Neural cell (in vitro differentiated cells): ENCODE measurements around the gene CACNA1A. TPM values are rescaled to one million over a fixed set of nuclear protein-coding genes. Genes with fewer than 3 reads are reported as not detected.

Experiments
- H2AFZ ChIP-seq: fragments of 200-600, 300-800 bp; sonication (generic), shearing (Covaris generic); 2 replicates; pipeline ENCODE4 v1.6.0; 2014; ENCODE audit warnings: low read depth, mild to moderate bottlenecking, antibody characterized with exemption, low read length, moderate library complexity
- H3F3A ChIP-seq: fragments of 200-600 bp; shearing (Covaris generic); 2 replicates; pipeline ENCODE4 v1.6.1; 2016; ENCODE audit warnings: mild to moderate bottlenecking, moderate library complexity, mixed read lengths, antibody characterized with exemption, low read length; ENCODE audit not compliant: insufficient read depth, poor library complexity, severe bottlenecking
- H3K27ac ChIP-seq: fragments of 200-600, 300-800 bp; sonication (generic), shearing (Covaris generic); 2 replicates; pipeline ENCODE4 v1.5.1; 2014; ENCODE audit warnings: mild to moderate bottlenecking, low read length, moderate library complexity
- H3K27me3 ChIP-seq: fragments of 300-800, 200-600 bp; sonication (generic), shearing (Covaris generic); 2 replicates; pipeline ENCODE4 v1.6.0; 2014; ENCODE audit warnings: mild to moderate bottlenecking, low read depth, low read length, moderate library complexity; ENCODE audit not compliant: insufficient read depth
- H3K36me3 ChIP-seq: fragments of 300-800, 200-600 bp; sonication (generic), shearing (Covaris generic); 2 replicates; pipeline ENCODE4 v1.5.1; 2014; ENCODE audit warnings: mild to moderate bottlenecking, antibody characterized with exemption, low read length, moderate library complexity; ENCODE audit not compliant: insufficient read depth
- H3K4me2 ChIP-seq: fragments of 300-800, 200-600 bp; sonication (generic), shearing (Covaris generic); 2 replicates; pipeline ENCODE4 v1.6.0; 2014; ENCODE audit warnings: mild to moderate bottlenecking, low read length
- H3K4me3 ChIP-seq: fragments of 300-800, 200-600 bp; sonication (generic), shearing (Covaris generic); 2 replicates; pipeline ENCODE4 v1.5.1; 2014; ENCODE audit warnings: mild to moderate bottlenecking, low read length, moderate library complexity
- H3K79me2 ChIP-seq: fragments of 200-600 bp; shearing (Covaris generic); replicated peaks from 2 replicates; pipeline ENCODE4 v1.6.0; 2014; ENCODE audit warnings: mild to moderate bottlenecking, low read length, moderate library complexity; ENCODE audit not compliant: insufficient read depth
- H3K9ac ChIP-seq: fragments of 300-800, 200-600 bp; sonication (generic), shearing (Covaris generic); 2 replicates; pipeline ENCODE4 v1.6.1; 2016; ENCODE audit warnings: mild to moderate bottlenecking, low read length, mixed read lengths
- H3K9me2 ChIP-seq: fragments of 200-600 bp; shearing (Covaris generic); 2 replicates; pipeline ENCODE4 v1.6.1; 2016; ENCODE audit warnings: mild to moderate bottlenecking, low read length, mixed read lengths; ENCODE audit not compliant: insufficient read depth
- H3K9me3 ChIP-seq: fragments of 200-600, 300-800 bp; sonication (generic), shearing (Covaris generic); 2 replicates; pipeline ENCODE4 v1.6.1; 2016; ENCODE audit warnings: mild to moderate bottlenecking, mixed run types, low read length, moderate library complexity, mixed read lengths
- H4K20me1 ChIP-seq: fragments of 200-600 bp; shearing (Covaris generic); 2 replicates; pipeline ENCODE4 v1.6.1; 2016; ENCODE audit warnings: mild to moderate bottlenecking, mixed run types; ENCODE audit not compliant: insufficient read depth
- CTCF ChIP-seq: fragments of 450-650 bp; IDR thresholded peaks from 2 replicates; pipeline ENCODE4 v1.5.1; 2014; ENCODE audit warnings: antibody characterized with exemption, mild to moderate bottlenecking, moderate library complexity; ENCODE audit not compliant: poor library complexity, severe bottlenecking
- EP300 ChIP-seq: fragments of 450-650 bp; conservative IDR thresholded peaks from 2 replicates; pipeline ENCODE4 v1.6.1; 2014; ENCODE audit warnings: antibody characterized with exemption, mild to moderate bottlenecking, moderate library complexity; ENCODE audit not compliant: poor library complexity, severe bottlenecking
- EZH2 ChIP-seq: fragments of 200-600, 300-800 bp; shearing (Covaris generic), sonication (generic); IDR thresholded peaks from 2 replicates; pipeline ENCODE4 v1.6.1; 2014; ENCODE audit warnings: antibody characterized with exemption, low read length, borderline replicate concordance, mild to moderate bottlenecking; ENCODE audit not compliant: insufficient read depth, poor library complexity, severe bottlenecking
- MXI1 ChIP-seq: fragments of 450-650 bp; conservative IDR thresholded peaks from 2 replicates; pipeline ENCODE4 v1.6.1; 2014; ENCODE audit warnings: antibody characterized with exemption, mild to moderate bottlenecking; ENCODE audit not compliant: poor library complexity, severe bottlenecking
- POLR2AphosphoS5 ChIP-seq: IDR thresholded peaks from 2 replicates; pipeline ENCODE4 v1.6.1; 2012
- RAD21 ChIP-seq: fragments of 450-650 bp; conservative IDR thresholded peaks from 2 replicates; pipeline ENCODE4 v1.6.1; 2014; ENCODE audit warnings: antibody characterized with exemption, mild to moderate bottlenecking, moderate library complexity
- SMC3 ChIP-seq: fragments of 450-650 bp; conservative IDR thresholded peaks from 2 replicates; pipeline ENCODE4 v1.6.1; 2014; ENCODE audit warnings: antibody characterized with exemption, mild to moderate bottlenecking, moderate library complexity; ENCODE audit not compliant: poor library complexity
- TAF1 ChIP-seq: IDR thresholded peaks from 2 replicates; pipeline ENCODE4 v1.6.1; 2012; ENCODE audit warnings: low read depth
- polyA plus RNA-seq: library from polyadenylated mRNA; depleted of rRNA; stranded (reverse); fragments of >200 nt; gene quantifications from 2 replicates; pipeline ENCODE4 v1.2.3, GENCODE V29; 2014
- TF ChIP-seq, protein P1 (sequence below): IDR thresholded peaks from 2 replicates; pipeline ENCODE4 v1.6.1; 2012; ENCODE audit warnings: borderline replicate concordance

Gene CACNA1A
- polyA plus RNA-seq, 1 donor from 2014 or later, result 6.9 TPM

DNA sequence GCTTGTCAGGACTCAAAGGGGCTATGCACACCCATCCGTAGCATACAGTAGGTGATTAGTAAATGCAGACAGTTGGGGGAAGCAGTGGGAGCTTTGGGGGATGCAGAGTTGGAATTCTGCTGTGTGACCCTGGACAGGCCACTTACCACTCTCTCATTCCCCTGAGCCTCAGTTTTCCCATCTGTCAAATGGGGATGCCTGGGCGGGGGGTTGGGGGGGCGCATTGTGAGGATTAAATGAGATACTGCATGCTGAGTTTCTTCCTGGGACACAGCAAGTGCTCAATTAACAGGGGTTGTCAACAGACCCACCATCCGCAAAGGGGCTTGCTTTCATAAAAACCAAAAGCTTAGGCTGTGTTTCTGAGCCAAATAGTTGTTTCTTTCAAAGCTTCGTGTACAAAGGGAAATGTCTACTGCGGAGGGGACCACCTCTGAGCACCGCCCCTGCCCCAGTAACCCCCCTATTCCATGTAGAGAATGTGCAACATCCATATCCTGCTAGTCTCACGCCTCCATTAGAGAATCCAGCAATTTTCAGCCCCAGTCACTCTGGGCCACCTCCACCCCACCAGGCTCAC is 223.7 kb downstream of the CACNA1A start:
- TF ChIP-seq TAF1, result no peak
- no peak for TF ChIP-seq MXI1
- no peak for TF ChIP-seq EP300
- TF ChIP-seq, protein P1, sequence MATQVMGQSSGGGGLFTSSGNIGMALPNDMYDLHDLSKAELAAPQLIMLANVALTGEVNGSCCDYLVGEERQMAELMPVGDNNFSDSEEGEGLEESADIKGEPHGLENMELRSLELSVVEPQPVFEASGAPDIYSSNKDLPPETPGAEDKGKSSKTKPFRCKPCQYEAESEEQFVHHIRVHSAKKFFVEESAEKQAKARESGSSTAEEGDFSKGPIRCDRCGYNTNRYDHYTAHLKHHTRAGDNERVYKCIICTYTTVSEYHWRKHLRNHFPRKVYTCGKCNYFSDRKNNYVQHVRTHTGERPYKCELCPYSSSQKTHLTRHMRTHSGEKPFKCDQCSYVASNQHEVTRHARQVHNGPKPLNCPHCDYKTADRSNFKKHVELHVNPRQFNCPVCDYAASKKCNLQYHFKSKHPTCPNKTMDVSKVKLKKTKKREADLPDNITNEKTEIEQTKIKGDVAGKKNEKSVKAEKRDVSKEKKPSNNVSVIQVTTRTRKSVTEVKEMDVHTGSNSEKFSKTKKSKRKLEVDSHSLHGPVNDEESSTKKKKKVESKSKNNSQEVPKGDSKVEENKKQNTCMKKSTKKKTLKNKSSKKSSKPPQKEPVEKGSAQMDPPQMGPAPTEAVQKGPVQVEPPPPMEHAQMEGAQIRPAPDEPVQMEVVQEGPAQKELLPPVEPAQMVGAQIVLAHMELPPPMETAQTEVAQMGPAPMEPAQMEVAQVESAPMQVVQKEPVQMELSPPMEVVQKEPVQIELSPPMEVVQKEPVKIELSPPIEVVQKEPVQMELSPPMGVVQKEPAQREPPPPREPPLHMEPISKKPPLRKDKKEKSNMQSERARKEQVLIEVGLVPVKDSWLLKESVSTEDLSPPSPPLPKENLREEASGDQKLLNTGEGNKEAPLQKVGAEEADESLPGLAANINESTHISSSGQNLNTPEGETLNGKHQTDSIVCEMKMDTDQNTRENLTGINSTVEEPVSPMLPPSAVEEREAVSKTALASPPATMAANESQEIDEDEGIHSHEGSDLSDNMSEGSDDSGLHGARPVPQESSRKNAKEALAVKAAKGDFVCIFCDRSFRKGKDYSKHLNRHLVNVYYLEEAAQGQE, result no peak
- TF ChIP-seq RAD21, result no peak
- no peak for TF ChIP-seq CTCF
- no peak for TF ChIP-seq SMC3
- no peak for TF ChIP-seq EZH2
- TF ChIP-seq POLR2AphosphoS5, result no peak
- Histone ChIP-seq H3K9me2 (no peaks in the 10 kb centered on the region), H3K4me3 (no peak overlapping the region), H3K27me3 (no peaks in the 10 kb centered on the region), H2AFZ (no peak overlapping the region), H3K27ac (no peak overlapping the region), H4K20me1 (no peaks in the 10 kb centered on the region), H3F3A (no peaks in the 10 kb centered on the region), H3K9me3 (no peaks in the 10 kb centered on the region), H3K79me2 (no peaks in the 10 kb centered on the region), H3K36me3 (peaks cover 4% of the 10 kb centered on the region), H3K9ac (no peak overlapping the region), H3K4me2 (no peak overlapping the region)

DNA sequence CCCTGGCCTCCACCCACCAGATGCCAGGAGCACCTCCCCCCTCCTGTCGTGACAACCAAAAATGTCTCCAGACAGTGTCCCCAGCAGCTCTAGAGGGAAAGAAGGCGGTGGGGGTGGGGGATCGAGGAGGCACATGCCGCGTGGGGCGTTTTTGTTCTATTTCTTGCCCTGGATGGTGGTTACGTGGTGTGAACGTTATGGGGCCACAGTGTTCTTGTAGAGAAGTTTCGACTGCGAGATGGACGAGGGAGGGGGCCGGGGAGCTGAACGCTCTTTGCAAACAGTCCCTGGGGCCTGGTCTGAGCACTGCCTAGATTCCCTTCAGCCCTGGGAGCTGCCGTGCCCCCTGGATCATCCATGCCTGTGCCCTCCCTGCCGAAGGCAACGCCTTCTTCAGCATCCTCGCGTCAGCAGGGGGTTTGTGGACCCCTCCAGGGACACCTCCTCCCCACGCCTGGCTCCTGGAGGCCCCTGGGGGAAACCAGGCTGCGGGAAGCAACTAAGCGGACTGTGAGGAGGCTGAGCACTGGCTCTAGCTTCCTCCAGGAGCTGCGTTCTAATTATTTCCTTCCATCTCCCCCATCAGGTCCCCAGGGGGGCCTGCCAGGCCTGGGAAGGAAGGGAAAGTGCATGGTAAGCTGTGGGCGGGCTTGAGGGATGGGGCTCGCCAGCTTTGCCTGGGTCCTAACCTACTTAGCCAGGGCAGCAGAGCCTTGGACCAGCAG is 224.6 kb downstream of the CACNA1A start:
- Histone ChIP-seq H3K4me2 (no peak overlapping the region), H3K27me3 (no peaks in the 10 kb centered on the region), H3K9me2 (no peaks in the 10 kb centered on the region), H3F3A (no peaks in the 10 kb centered on the region), H4K20me1 (no peaks in the 10 kb centered on the region), H3K9ac (no peak overlapping the region), H3K4me3 (no peak overlapping the region), H3K27ac (no peak overlapping the region), H2AFZ (no peak overlapping the region), H3K79me2 (no peaks in the 10 kb centered on the region), H3K36me3 (peaks cover 4% of the 10 kb centered on the region), H3K9me3 (no peaks in the 10 kb centered on the region)
- TF ChIP-seq TAF1 (no peak), RAD21 (no peak), SMC3 (no peak), POLR2AphosphoS5 (no peak), EP300 (no peak), CTCF (no peak), EZH2 (no peak), MXI1 (no peak)
- TF ChIP-seq, protein P1, result no peak
